Neural cell (in vitro differentiated cells): ENCODE data around the gene VAV2.

ENCODE experiments used
- EP300 ChIP-seq: fragments of 450-650 bp; conservative IDR thresholded peaks from 2 replicates; pipeline ENCODE4 v1.6.1; 2014; ENCODE audit warnings: antibody characterized with exemption, mild to moderate bottlenecking, moderate library complexity; ENCODE audit not compliant: poor library complexity, severe bottlenecking
- EZH2 ChIP-seq: fragments of 200-600, 300-800 bp; shearing (Covaris generic), sonication (generic); IDR thresholded peaks from 2 replicates; pipeline ENCODE4 v1.6.1; 2014; ENCODE audit warnings: antibody characterized with exemption, low read length, borderline replicate concordance, mild to moderate bottlenecking; ENCODE audit not compliant: insufficient read depth, poor library complexity, severe bottlenecking
- POLR2AphosphoS5 ChIP-seq: IDR thresholded peaks from 2 replicates; pipeline ENCODE4 v1.6.1; 2012
- RAD21 ChIP-seq: fragments of 450-650 bp; conservative IDR thresholded peaks from 2 replicates; pipeline ENCODE4 v1.6.1; 2014; ENCODE audit warnings: antibody characterized with exemption, mild to moderate bottlenecking, moderate library complexity
- TF ChIP-seq, protein P1 (sequence below): fragments of 450-650 bp; IDR thresholded peaks from 2 replicates; pipeline ENCODE4 v1.5.1; 2014; ENCODE audit warnings: antibody characterized with exemption, mild to moderate bottlenecking, moderate library complexity; ENCODE audit not compliant: poor library complexity, severe bottlenecking

- TF ChIP-seq RAD21, result no peak
- no peak for TF ChIP-seq POLR2AphosphoS5
- TF ChIP-seq EP300, result no peak
- TF ChIP-seq, protein P1, sequence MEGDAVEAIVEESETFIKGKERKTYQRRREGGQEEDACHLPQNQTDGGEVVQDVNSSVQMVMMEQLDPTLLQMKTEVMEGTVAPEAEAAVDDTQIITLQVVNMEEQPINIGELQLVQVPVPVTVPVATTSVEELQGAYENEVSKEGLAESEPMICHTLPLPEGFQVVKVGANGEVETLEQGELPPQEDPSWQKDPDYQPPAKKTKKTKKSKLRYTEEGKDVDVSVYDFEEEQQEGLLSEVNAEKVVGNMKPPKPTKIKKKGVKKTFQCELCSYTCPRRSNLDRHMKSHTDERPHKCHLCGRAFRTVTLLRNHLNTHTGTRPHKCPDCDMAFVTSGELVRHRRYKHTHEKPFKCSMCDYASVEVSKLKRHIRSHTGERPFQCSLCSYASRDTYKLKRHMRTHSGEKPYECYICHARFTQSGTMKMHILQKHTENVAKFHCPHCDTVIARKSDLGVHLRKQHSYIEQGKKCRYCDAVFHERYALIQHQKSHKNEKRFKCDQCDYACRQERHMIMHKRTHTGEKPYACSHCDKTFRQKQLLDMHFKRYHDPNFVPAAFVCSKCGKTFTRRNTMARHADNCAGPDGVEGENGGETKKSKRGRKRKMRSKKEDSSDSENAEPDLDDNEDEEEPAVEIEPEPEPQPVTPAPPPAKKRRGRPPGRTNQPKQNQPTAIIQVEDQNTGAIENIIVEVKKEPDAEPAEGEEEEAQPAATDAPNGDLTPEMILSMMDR, result no peak
- no peak for TF ChIP-seq EZH2
Observed at GRCh38 chr9:133887540-133888047, 104.5 kb downstream of the VAV2 start.
